ENCODE data around the gene ADAP1.

DNA sequence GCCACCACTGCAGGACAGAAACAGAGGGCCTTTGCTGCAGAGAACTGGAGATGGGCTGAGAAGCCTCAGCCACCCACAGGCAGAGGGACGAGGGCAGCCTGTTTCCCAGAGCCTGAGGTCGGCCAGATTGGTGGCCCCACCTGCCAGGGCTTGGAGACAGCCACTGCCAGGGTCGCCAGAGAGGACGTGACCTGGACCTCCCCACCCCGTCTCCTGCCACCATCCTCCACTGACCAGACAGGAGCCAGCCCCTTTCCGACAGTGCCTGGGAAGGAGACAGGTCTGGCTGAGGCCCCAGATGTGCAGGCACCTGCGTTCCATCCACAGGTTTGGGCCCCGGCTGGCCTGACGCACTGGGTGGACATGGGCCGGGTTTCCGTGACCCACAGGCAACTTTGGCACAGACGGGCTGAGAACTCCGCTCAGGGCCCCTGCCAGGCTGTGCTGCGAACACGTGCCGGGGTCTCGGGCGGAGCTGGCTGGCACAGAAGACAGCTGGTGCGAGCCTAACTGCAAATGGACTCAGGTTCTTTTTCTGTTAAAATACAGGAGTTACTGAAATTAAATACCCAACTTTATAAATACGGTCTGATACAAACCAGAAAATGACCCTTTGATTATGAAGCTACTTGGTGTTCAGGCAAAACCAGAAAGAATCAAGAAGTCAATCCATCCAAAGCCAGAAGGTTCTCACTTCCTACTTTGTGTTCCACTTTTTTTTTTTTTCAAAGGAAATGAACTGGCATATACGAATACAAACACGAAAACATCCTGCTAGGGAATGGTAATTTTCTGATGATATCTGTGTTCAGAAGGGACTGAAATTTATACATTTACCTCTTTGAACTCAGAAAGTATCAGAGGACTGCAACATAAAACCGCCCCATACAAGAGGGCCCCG is 14.0 kb upstream of the ADAP1 start:
- no peak for TF ChIP-seq ZBTB8A (tag by site-specific recombination; IDR thresholded peaks at IDR 0.05)
- no peak for TF ChIP-seq ZNF670 (tag by site-specific recombination; IDR thresholded peaks at IDR 0.05; ENCODE audit: low read depth)
- TF ChIP-seq ZFP3 (tag by site-specific recombination; IDR thresholded peaks at IDR 0.05; ENCODE audit: low read depth): no peak
- no peak for TF ChIP-seq YY1 (tag by site-specific recombination; IDR thresholded peaks at IDR 0.05)
- no peak for TF ChIP-seq GLI4 (tag by site-specific recombination; IDR thresholded peaks at IDR 0.05)
- TF ChIP-seq ZNF830 (tag by site-specific recombination; IDR thresholded peaks at IDR 0.05; ENCODE audit: low read depth): no peak
- no peak for TF ChIP-seq ZBTB11 (tag by site-specific recombination; conservative IDR thresholded peaks at IDR 0.05; ENCODE audit: low read depth)
